SU-DHL-6 (cell line): Measurements from ENCODE around the gene KIAA0825.

Source experiments
- CTCF ChIP-seq: fragments of 200-600 bp; sonication (generic); IDR thresholded peaks from one replicate; pipeline ENCODE4 v1.5.1; 2017; ENCODE audit warnings: antibody characterized with exemption, mild to moderate bottlenecking, low read length, moderate library complexity; ENCODE audit not compliant: insufficient read depth, poor library complexity, severe bottlenecking
- EZH2phosphoT487 ChIP-seq: fragments of 200-600 bp; sonication (generic), shearing (Covaris generic); conservative IDR thresholded peaks from 2 replicates; pipeline ENCODE4 v1.6.1; 2018; ENCODE audit warnings: mild to moderate bottlenecking, antibody characterized with exemption, low read length, moderate library complexity, mixed read lengths

- no peak for TF ChIP-seq CTCF
- TF ChIP-seq EZH2phosphoT487, result no peak
Observed at GRCh38 chr5:94505327-94506068, 112.9 kb downstream of the KIAA0825 start.
